ENCODE results near the gene EIF2AK2. TPM values are rescaled to one million over a fixed set of nuclear protein-coding genes. Genes with fewer than 3 reads are reported as not detected.

The EIF2AK2 gene
- total and polyA plus RNA-seq, 10 of the 15 experiments (the other 5 are each of a cell fraction or from before 2014, with no cell fraction given): 16.2 to 81.4 (median 63.3) TPM

GRCh38 chr2:37125416-37125815, 31.4 kb downstream of the EIF2AK2 start:
- BruUV-seq (replicated peaks): no TSS peak
- intact Hi-C loops (cut with micrococcal nuclease; ENCODE audit: unreplicated experiment) (no loop called here), in situ Hi-C loops (cut with MboI) (no loop called here)
- H3K9me3 ChIP-seq (replicated peaks; ENCODE audit: control insufficient read depth, insufficient read depth, low read length): no peaks in the 10 kb centered on the region
- no peak overlapping the region for H3K27ac ChIP-seq (ENCODE audit: control insufficient read depth, insufficient read depth)
- H3K4me3 ChIP-seq: no peak overlapping the region
- RAD21 ChIA-PET (ENCODE audit: unreplicated experiment): no interaction called here
- CTCF ChIA-PET: no interaction called here
- no peak overlapping the region for H2AFZ ChIP-seq (ENCODE audit: control insufficient read depth, low read depth, low read length)
- no peaks in the 10 kb centered on the region for H4K20me1 ChIP-seq (ENCODE audit: control insufficient read depth, insufficient read depth)
- ATAC-seq (no peak), FAIRE-seq (no peak), DNase-seq (ENCODE audit: low read depth, low spot score) (no peak)
- peaks cover 6 to 25% of the 10 kb centered on the region in 2 experiments for H3K36me3 ChIP-seq (ENCODE audit: control insufficient read depth in 2 of 2, insufficient read depth in 2 of 2, low read length in 1 of 2)
- H3K4me2 ChIP-seq (ENCODE audit: control insufficient read depth, insufficient read depth): no peak overlapping the region
- SMC1A ChIA-PET (ENCODE audit: uncharacterized antibody, unreplicated experiment): no interaction called here
- TF ChIP-seq IRF3 (IDR thresholded peaks at IDR 0.05) (no peak), E2F4 (IDR thresholded peaks at IDR 0.05; ENCODE audit: low read depth, low read length) (no peak)
- POLR2A ChIA-PET: interaction anchor here (0.8 kb wide), 1 partner anchor 11 kb away, joined by 3 read pairs; no protein-coding TSS in a partner anchor
- no peaks in the 10 kb centered on the region for H3K4me1 ChIP-seq (ENCODE audit: control insufficient read depth, insufficient read depth, low read length)
- H3K9ac ChIP-seq (ENCODE audit: control insufficient read depth, insufficient read depth, low read length): no peak overlapping the region
- 100% methylated on average over 2 of the region's 2 CpGs for WGBS (ENCODE audit: insufficient coverage, insufficient replicate concordance, low lambda C conversion rate, missing lambda C conversion rate)
- no peaks in the 10 kb centered on the region for H3K27me3 ChIP-seq (replicated peaks in 1 of 2; ENCODE audit: control insufficient read depth in 2 of 2, insufficient read depth in 2 of 2, low read length in 1 of 2)
- H3K79me2 ChIP-seq (ENCODE audit: control insufficient read depth, insufficient read depth, low read length): no peaks in the 10 kb centered on the region

- no peak for FAIRE-seq
- peaks cover 12 to 40% of the 10 kb centered on the region in 2 experiments for H3K36me3 ChIP-seq (ENCODE audit: control insufficient read depth in 2 of 2, insufficient read depth in 2 of 2, low read length in 1 of 2)
- no peak overlapping the region for H2AFZ ChIP-seq (ENCODE audit: control insufficient read depth, low read depth, low read length)
- in situ Hi-C loops (cut with MboI) (no loop called here), intact Hi-C loops (cut with micrococcal nuclease; ENCODE audit: unreplicated experiment) (no loop called here)
- RAD21 ChIA-PET (ENCODE audit: unreplicated experiment): no interaction called here
- no TSS peak for BruUV-seq (replicated peaks)
- no peaks in the 10 kb centered on the region for H3K4me1 ChIP-seq (ENCODE audit: control insufficient read depth, insufficient read depth, low read length)
- no peaks in the 10 kb centered on the region for H4K20me1 ChIP-seq (ENCODE audit: control insufficient read depth, insufficient read depth)
- POLR2A ChIA-PET: no interaction called here
- 95% methylated on average over 5 of the region's 5 CpGs for WGBS (ENCODE audit: insufficient coverage, insufficient replicate concordance, low lambda C conversion rate, missing lambda C conversion rate)
- TF ChIP-seq FOXM1 (IDR thresholded peaks at IDR 0.05; ENCODE audit: low read depth, low read length): no peak
- no peak for TF ChIP-seq SMAD1 (IDR thresholded peaks at IDR 0.05; ENCODE audit: low read depth, partially characterized antibody)
- TF ChIP-seq, protein P1, sequence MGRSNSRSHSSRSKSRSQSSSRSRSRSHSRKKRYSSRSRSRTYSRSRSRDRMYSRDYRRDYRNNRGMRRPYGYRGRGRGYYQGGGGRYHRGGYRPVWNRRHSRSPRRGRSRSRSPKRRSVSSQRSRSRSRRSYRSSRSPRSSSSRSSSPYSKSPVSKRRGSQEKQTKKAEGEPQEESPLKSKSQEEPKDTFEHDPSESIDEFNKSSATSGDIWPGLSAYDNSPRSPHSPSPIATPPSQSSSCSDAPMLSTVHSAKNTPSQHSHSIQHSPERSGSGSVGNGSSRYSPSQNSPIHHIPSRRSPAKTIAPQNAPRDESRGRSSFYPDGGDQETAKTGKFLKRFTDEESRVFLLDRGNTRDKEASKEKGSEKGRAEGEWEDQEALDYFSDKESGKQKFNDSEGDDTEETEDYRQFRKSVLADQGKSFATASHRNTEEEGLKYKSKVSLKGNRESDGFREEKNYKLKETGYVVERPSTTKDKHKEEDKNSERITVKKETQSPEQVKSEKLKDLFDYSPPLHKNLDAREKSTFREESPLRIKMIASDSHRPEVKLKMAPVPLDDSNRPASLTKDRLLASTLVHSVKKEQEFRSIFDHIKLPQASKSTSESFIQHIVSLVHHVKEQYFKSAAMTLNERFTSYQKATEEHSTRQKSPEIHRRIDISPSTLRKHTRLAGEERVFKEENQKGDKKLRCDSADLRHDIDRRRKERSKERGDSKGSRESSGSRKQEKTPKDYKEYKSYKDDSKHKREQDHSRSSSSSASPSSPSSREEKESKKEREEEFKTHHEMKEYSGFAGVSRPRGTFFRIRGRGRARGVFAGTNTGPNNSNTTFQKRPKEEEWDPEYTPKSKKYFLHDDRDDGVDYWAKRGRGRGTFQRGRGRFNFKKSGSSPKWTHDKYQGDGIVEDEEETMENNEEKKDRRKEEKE (IDR thresholded peaks at IDR 0.05): no peak
- no peak for ATAC-seq
- no peaks in the 10 kb centered on the region for H3K9me3 ChIP-seq (replicated peaks; ENCODE audit: control insufficient read depth, insufficient read depth, low read length)
- CTCF ChIA-PET: no interaction called here
- no peak overlapping the region for H3K27ac ChIP-seq (ENCODE audit: control insufficient read depth, insufficient read depth)
- no peak overlapping the region for H3K9ac ChIP-seq (ENCODE audit: control insufficient read depth, insufficient read depth, low read length)
- no peaks in the 10 kb centered on the region for H3K79me2 ChIP-seq (ENCODE audit: control insufficient read depth, insufficient read depth, low read length)
- H3K4me3 ChIP-seq: no peak overlapping the region
- DNase-seq (ENCODE audit: low read depth, low spot score): no peak
- H3K4me2 ChIP-seq (ENCODE audit: control insufficient read depth, insufficient read depth): no peak overlapping the region
- H3K27me3 ChIP-seq (replicated peaks in 1 of 2; ENCODE audit: control insufficient read depth in 2 of 2, insufficient read depth in 2 of 2, low read length in 1 of 2): no peaks in the 10 kb centered on the region
- SMC1A ChIA-PET (ENCODE audit: uncharacterized antibody, unreplicated experiment): interaction anchor here (0.5 kb wide), 1 partner anchor 11 kb away, joined by 3 read pairs; no protein-coding TSS in a partner anchor
Measured at GRCh38 chr2:37119157-37119556, 37.6 kb downstream of the EIF2AK2 start.

All from GM12878 (cell line).